Measurements from ENCODE around the gene ZC3H4. TPM values are rescaled to one million over a fixed set of nuclear protein-coding genes. Genes with fewer than 3 reads are reported as not detected.

ZC3H4 gene
- total RNA-seq, 1 experiment from 2014 or later: 73.0 TPM

GRCh38 chr19:47067215-47067847, 46.2 kb downstream of the ZC3H4 start:
- no peak for TF ChIP-seq CTCF (IDR thresholded peaks at IDR 0.05; ENCODE audit: unreplicated experiment)
- peaks cover 68% of the 10 kb centered on the region for H3K36me3 Mint-ChIP-seq (ENCODE audit: insufficient read depth, unreplicated experiment)

GRCh38 chr19:47066376-47067214, 47.0 kb downstream of the ZC3H4 start:
- BruUV-seq (replicated peaks): no TSS peak
- H3K36me3 Mint-ChIP-seq (ENCODE audit: insufficient read depth, unreplicated experiment): peaks cover 68% of the 10 kb centered on the region
- H3K27ac Mint-ChIP-seq (ENCODE audit: unreplicated experiment): no peak overlapping the region
- intact Hi-C loops (cut with micrococcal nuclease; ENCODE audit: unreplicated experiment): no loop called here
- H3K4me3 Mint-ChIP-seq (ENCODE audit: low read depth, unreplicated experiment): no peak overlapping the region
- no peaks in the 10 kb centered on the region for H3K27me3 Mint-ChIP-seq (ENCODE audit: unreplicated experiment)
- CTCF ChIA-PET: no interaction called here
- H3K4me1 Mint-ChIP-seq (ENCODE audit: low read depth, unreplicated experiment): no peaks in the 10 kb centered on the region
- DNase-seq: no peak
- H3K9me3 Mint-ChIP-seq (ENCODE audit: low read depth, unreplicated experiment): no peaks in the 10 kb centered on the region
- no peak for TF ChIP-seq CTCF (IDR thresholded peaks at IDR 0.05; ENCODE audit: unreplicated experiment)

More at GRCh38 chr19:47067215-47067847, 46.2 kb downstream of the ZC3H4 start:
- intact Hi-C loops (cut with micrococcal nuclease; ENCODE audit: unreplicated experiment): no loop called here
- no peaks in the 10 kb centered on the region for H3K4me1 Mint-ChIP-seq (ENCODE audit: low read depth, unreplicated experiment)
- no peaks in the 10 kb centered on the region for H3K27me3 Mint-ChIP-seq (ENCODE audit: unreplicated experiment)
- CTCF ChIA-PET: interaction anchor here (1.0 kb wide), 1 partner anchor 7 kb away, joined by 3 read pairs; no protein-coding TSS in a partner anchor
- no TSS peak for BruUV-seq (replicated peaks)
- H3K27ac Mint-ChIP-seq (ENCODE audit: unreplicated experiment): no peak overlapping the region
- H3K4me3 Mint-ChIP-seq (ENCODE audit: low read depth, unreplicated experiment): no peak overlapping the region
- DNase-seq: no peak
- no peaks in the 10 kb centered on the region for H3K9me3 Mint-ChIP-seq (ENCODE audit: low read depth, unreplicated experiment)

GRCh38 chr19:47065242-47065641, 48.3 kb downstream of the ZC3H4 start:
- H3K9me3 Mint-ChIP-seq (ENCODE audit: low read depth, unreplicated experiment): no peaks in the 10 kb centered on the region
- H3K36me3 Mint-ChIP-seq (ENCODE audit: insufficient read depth, unreplicated experiment): peaks cover 54% of the 10 kb centered on the region
- CTCF ChIA-PET: interaction anchor here (1.2 kb wide), 1 partner anchor 70 kb away, joined by 4 read pairs; no protein-coding TSS in a partner anchor
- BruUV-seq (replicated peaks): no TSS peak
- TF ChIP-seq CTCF (IDR thresholded peaks at IDR 0.05; ENCODE audit: unreplicated experiment): no peak
- intact Hi-C loops (cut with micrococcal nuclease; ENCODE audit: unreplicated experiment): no loop called here
- H3K27me3 Mint-ChIP-seq (ENCODE audit: unreplicated experiment): no peaks in the 10 kb centered on the region
- DNase-seq: no peak
- no peaks in the 10 kb centered on the region for H3K4me1 Mint-ChIP-seq (ENCODE audit: low read depth, unreplicated experiment)
- H3K4me3 Mint-ChIP-seq (ENCODE audit: low read depth, unreplicated experiment): no peak overlapping the region
- no peak overlapping the region for H3K27ac Mint-ChIP-seq (ENCODE audit: unreplicated experiment)

GRCh38 chr19:47063874-47064273, 49.7 kb downstream of the ZC3H4 start:
- Mint-ChIP-seq H3K9me3 (ENCODE audit: low read depth, unreplicated experiment) (no peaks in the 10 kb centered on the region), H3K4me3 (ENCODE audit: low read depth, unreplicated experiment) (no peak overlapping the region), H3K4me1 (ENCODE audit: low read depth, unreplicated experiment) (no peaks in the 10 kb centered on the region), H3K27ac (ENCODE audit: unreplicated experiment) (no peak overlapping the region), H3K27me3 (ENCODE audit: unreplicated experiment) (no peaks in the 10 kb centered on the region), H3K36me3 (ENCODE audit: insufficient read depth, unreplicated experiment) (peaks cover 41% of the 10 kb centered on the region)
- DNase-seq: no peak
- CTCF ChIA-PET: interaction anchor here (0.8 to 1.2 kb wide), 3 partner anchors 15 to 72 kb away, joined by 4 to 8 read pairs (median 4); no protein-coding TSS in a partner anchor
- intact Hi-C loops (cut with micrococcal nuclease; ENCODE audit: unreplicated experiment): no loop called here
- TF ChIP-seq CTCF (IDR thresholded peaks at IDR 0.05; ENCODE audit: unreplicated experiment): no peak
- no TSS peak for BruUV-seq (replicated peaks)
